HepG2 (cell line): ENCODE data around the gene ZFP69B. TPM values are rescaled to one million over a fixed set of nuclear protein-coding genes. Genes with fewer than 3 reads are reported as not detected.
A peak's percentile ranks its signal among the peaks of the same experiment; 100 is the strongest.

Source experiments
- ATRX ChIP-seq: sonication (generic); formaldehyde crosslinking; IDR thresholded peaks from 2 replicates; pipeline ENCODE4 v1.4.0; 2020; ENCODE audit warnings: missing genetic modification reagents, borderline replicate concordance
- CAMTA2 ChIP-seq: sonication (generic); formaldehyde crosslinking; IDR thresholded peaks from 2 replicates; pipeline ENCODE4 v1.4.0; 2020; ENCODE audit warnings: mild to moderate bottlenecking, missing genetic modification reagents, borderline replicate concordance
- HNF4G ChIP-seq, 2 experiments: sonication (generic) in 1 of 2; formaldehyde crosslinking in 1 of 2; IDR thresholded peaks; 2 replicates each; pipeline versions ENCODE4 v1.4.0 to v1.6.1; 2011 to 2020; ENCODE audit warnings: borderline replicate concordance in 2 of 2, low read depth in 2 of 2, mild to moderate bottlenecking in 2 of 2, low read length in 1 of 2, missing genetic modification reagents in 1 of 2, moderate library complexity in 1 of 2
- MED8 ChIP-seq: sonication (generic); formaldehyde crosslinking; IDR thresholded peaks from 2 replicates; pipeline ENCODE4 v1.8.1; 2023; ENCODE audit warnings: mild to moderate bottlenecking, missing genetic modification reagents; ENCODE audit not compliant: insufficient replicate concordance
- MTF2 ChIP-seq: sonication (generic); formaldehyde crosslinking; IDR thresholded peaks from 2 replicates; pipeline ENCODE4 v1.5.0; 2020; ENCODE audit warnings: missing genetic modification reagents, borderline replicate concordance
- SP2 ChIP-seq: sonication (generic); formaldehyde crosslinking; IDR thresholded peaks from 2 replicates; pipeline ENCODE4 v1.5.1; 2020; ENCODE audit warnings: mild to moderate bottlenecking, missing genetic modification reagents
- TP53 ChIP-seq: sonication (generic); formaldehyde crosslinking; conservative IDR thresholded peaks from 2 replicates; pipeline ENCODE4 v1.4.0; 2020; ENCODE audit warnings: missing genetic modification reagents
- ZBTB34 ChIP-seq: sonication (generic); formaldehyde crosslinking; IDR thresholded peaks from 2 replicates; pipeline ENCODE4 v1.8.0; 2022; ENCODE audit warnings: mild to moderate bottlenecking, missing genetic modification reagents
- ZC3H13 ChIP-seq: sonication (generic); formaldehyde crosslinking; IDR thresholded peaks from 2 replicates; pipeline ENCODE4 v1.8.1; 2023; ENCODE audit warnings: mild to moderate bottlenecking, missing genetic modification reagents, moderate library complexity
- ZNF629 ChIP-seq: sonication (generic); formaldehyde crosslinking; conservative IDR thresholded peaks from 2 replicates; pipeline ENCODE4 v1.5.0; 2020; ENCODE audit warnings: missing genetic modification reagents
- ZNF713 ChIP-seq: sonication (generic); formaldehyde crosslinking; IDR thresholded peaks from 2 replicates; pipeline ENCODE4 v1.4.0; 2020; ENCODE audit warnings: mild to moderate bottlenecking, missing genetic modification reagents
- ZNF749 ChIP-seq: sonication (generic); formaldehyde crosslinking; IDR thresholded peaks from 2 replicates; pipeline ENCODE4 v1.8.0; 2022; ENCODE audit warnings: mild to moderate bottlenecking, missing genetic modification reagents, moderate library complexity, borderline replicate concordance
- polyA plus RNA-seq, 8 experiments: library from polyadenylated mRNA; depleted of rRNA in 3 of 8; stranded (reverse) in 7 of 8; unstranded in 1 of 8; fragments of >200 nt; fragmentation: Illumina TruSeq in 4 of 8; extraction: Trizol in 4 of 8; gene quantifications; 2 replicates each; pipeline versions ENCODE4 v1.2.1 to v1.2.3, GENCODE V29; 2011 to 2016; ENCODE audit warnings: low read depth in 4 of 8, missing spikeins in 1 of 8, mixed read lengths in 1 of 8; ENCODE audit not compliant: insufficient read depth in 1 of 8
- total RNA-seq, 5 experiments: library from RNA; depleted of rRNA; stranded (reverse); fragments of >200 nt; fragmentation: Illumina TruSeq; extraction: Trizol; gene quantifications; 2 replicates each; pipeline ENCODE4 v1.2.3, GENCODE V29; 2016; ENCODE audit warnings: low read depth in 1 of 5
- TF ChIP-seq, protein P1 (sequence below): sonication (generic); formaldehyde crosslinking; IDR thresholded peaks from 2 replicates; pipeline ENCODE4 v1.5.1; 2020; ENCODE audit warnings: mild to moderate bottlenecking, missing genetic modification reagents
- TF ChIP-seq, protein P2 (sequence below): sonication (generic); formaldehyde crosslinking; IDR thresholded peaks from 2 replicates; pipeline ENCODE4 v1.8.1; 2023; ENCODE audit warnings: missing genetic modification reagents, mild to moderate bottlenecking, borderline replicate concordance
- TF ChIP-seq, protein P3 (sequence below): IDR thresholded peaks from 2 replicates; pipeline ENCODE4 v1.6.1; 2016; ENCODE audit warnings: mild to moderate bottlenecking
- TF ChIP-seq, protein P4 (sequence below): sonication (generic); formaldehyde crosslinking; IDR thresholded peaks from 2 replicates; pipeline ENCODE4 v1.5.1; 2020; ENCODE audit warnings: missing genetic modification reagents, mild to moderate bottlenecking, borderline replicate concordance
- TF ChIP-seq, protein P5 (sequence below): sonication (generic); formaldehyde crosslinking; IDR thresholded peaks from 2 replicates; pipeline ENCODE4 v1.4.0; 2020; ENCODE audit warnings: missing genetic modification reagents, borderline replicate concordance

The ZFP69B gene
- total and polyA plus RNA-seq, 2 of the 13 experiments (the other 11 are each of a cell fraction or from before 2014, with no cell fraction given), result 4.6 to 7.7 TPM

GRCh38 chr1:40476924-40477677 lies 26.8 kb downstream of the ZFP69B start, which contains the start of gene ZFP69 (continued):
- TF ChIP-seq, protein P1, sequence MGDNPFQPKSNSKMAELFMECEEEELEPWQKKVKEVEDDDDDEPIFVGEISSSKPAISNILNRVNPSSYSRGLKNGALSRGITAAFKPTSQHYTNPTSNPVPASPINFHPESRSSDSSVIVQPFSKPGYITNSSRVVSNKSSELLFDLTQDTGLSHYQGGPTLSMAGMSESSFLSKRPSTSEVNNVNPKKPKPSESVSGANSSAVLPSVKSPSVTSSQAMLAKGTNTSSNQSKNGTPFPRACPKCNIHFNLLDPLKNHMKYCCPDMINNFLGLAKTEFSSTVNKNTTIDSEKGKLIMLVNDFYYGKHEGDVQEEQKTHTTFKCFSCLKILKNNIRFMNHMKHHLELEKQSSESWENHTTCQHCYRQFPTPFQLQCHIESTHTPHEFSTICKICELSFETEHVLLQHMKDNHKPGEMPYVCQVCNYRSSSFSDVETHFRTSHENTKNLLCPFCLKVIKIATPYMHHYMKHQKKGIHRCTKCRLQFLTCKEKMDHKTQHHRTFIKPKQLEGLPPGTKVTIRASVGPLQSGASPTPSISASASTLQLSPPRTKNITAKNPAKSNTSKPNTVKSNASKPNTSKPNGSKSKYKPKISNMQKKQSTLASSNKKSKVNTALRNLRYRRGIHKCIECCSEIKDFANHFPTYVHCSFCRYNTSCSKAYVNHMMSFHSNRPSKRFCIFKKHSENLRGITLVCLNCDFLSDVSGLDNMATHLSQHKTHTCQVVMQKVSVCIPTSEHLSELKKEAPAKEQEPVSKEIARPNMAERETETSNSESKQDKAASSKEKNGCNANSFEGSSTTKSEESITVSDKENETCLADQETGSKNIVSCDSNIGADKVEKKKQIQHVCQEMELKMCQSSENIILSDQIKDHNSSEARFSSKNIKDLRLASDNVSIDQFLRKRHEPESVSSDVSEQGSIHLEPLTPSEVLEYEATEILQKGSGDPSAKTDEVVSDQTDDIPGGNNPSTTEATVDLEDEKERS, result 0 out of 2 replicates have a peak, but pooled peaks have one; percentile 55
- no peak for TF ChIP-seq SP2 (CRISPR knock-in tag)
- TF ChIP-seq HNF4G (IDR thresholded peaks at IDR 0.05; ENCODE audit: borderline replicate concordance, low read depth, low read length), result peak; percentile 4; the same call in 1 of the 2 replicates
- no peak for TF ChIP-seq HNF4G (CRISPR knock-in tag; IDR thresholded peaks at IDR 0.05; ENCODE audit: borderline replicate concordance, low read depth)
- TF ChIP-seq ZBTB34 (CRISPR knock-in tag), result no peak
- TF ChIP-seq ATRX (CRISPR knock-in tag), result no peak
- TF ChIP-seq TP53, result no peak
- TF ChIP-seq, protein P2, sequence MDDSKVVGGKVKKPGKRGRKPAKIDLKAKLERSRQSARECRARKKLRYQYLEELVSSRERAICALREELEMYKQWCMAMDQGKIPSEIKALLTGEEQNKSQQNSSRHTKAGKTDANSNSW (CRISPR knock-in tag), result no peak
- TF ChIP-seq, protein P3, sequence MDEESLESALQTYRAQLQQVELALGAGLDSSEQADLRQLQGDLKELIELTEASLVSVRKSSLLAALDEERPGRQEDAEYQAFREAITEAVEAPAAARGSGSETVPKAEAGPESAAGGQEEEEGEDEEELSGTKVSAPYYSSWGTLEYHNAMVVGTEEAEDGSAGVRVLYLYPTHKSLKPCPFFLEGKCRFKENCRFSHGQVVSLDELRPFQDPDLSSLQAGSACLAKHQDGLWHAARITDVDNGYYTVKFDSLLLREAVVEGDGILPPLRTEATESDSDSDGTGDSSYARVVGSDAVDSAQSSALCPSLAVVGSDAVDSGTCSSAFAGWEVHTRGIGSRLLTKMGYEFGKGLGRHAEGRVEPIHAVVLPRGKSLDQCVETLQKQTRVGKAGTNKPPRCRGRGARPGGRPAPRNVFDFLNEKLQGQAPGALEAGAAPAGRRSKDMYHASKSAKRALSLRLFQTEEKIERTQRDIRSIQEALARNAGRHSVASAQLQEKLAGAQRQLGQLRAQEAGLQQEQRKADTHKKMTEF (CRISPR knock-in tag), result peak; percentile 69; the same call in 1 of the 2 replicates
- TF ChIP-seq ZNF713 (CRISPR knock-in tag), result no peak
- TF ChIP-seq MTF2 (CRISPR knock-in tag), result peak; percentile 68; the same call in 1 of the 2 replicates
- TF ChIP-seq MED8 (CRISPR knock-in tag), result no peak
- TF ChIP-seq, protein P4, sequence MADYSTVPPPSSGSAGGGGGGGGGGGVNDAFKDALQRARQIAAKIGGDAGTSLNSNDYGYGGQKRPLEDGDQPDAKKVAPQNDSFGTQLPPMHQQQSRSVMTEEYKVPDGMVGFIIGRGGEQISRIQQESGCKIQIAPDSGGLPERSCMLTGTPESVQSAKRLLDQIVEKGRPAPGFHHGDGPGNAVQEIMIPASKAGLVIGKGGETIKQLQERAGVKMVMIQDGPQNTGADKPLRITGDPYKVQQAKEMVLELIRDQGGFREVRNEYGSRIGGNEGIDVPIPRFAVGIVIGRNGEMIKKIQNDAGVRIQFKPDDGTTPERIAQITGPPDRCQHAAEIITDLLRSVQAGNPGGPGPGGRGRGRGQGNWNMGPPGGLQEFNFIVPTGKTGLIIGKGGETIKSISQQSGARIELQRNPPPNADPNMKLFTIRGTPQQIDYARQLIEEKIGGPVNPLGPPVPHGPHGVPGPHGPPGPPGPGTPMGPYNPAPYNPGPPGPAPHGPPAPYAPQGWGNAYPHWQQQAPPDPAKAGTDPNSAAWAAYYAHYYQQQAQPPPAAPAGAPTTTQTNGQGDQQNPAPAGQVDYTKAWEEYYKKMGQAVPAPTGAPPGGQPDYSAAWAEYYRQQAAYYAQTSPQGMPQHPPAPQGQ (CRISPR knock-in tag), result no peak; the same call in 1 of the 2 replicates
- TF ChIP-seq CAMTA2, result peak; percentile 51; the same call in 1 of the 2 replicates
- TF ChIP-seq ZNF749 (CRISPR knock-in tag), result peak; percentile 74; the same call in 1 of the 2 replicates
- no peak for TF ChIP-seq ZNF629 (CRISPR knock-in tag)
- TF ChIP-seq, protein P5, sequence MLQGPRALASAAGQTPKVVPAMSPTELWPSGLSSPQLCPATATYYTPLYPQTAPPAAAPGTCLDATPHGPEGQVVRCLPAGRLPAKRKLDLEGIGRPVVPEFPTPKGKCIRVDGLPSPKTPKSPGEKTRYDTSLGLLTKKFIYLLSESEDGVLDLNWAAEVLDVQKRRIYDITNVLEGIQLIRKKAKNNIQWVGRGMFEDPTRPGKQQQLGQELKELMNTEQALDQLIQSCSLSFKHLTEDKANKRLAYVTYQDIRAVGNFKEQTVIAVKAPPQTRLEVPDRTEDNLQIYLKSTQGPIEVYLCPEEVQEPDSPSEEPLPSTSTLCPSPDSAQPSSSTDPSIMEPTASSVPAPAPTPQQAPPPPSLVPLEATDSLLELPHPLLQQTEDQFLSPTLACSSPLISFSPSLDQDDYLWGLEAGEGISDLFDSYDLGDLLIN (CRISPR knock-in tag), result no peak
- 0 out of 2 replicates have a peak, but pooled peaks have one; percentile 12 for TF ChIP-seq ZC3H13 (CRISPR knock-in tag)
